Stimulated activated CD8-positive, alpha-beta memory T cell treated with anti-CD3 and anti-CD28 coated beads, Interleukin-15, amount 100 ng/mL, for 4 hours (primary cell): Measurements from ENCODE around the gene SERPINB1.
A peak's percentile ranks its signal among the peaks of the same experiment; 100 is the strongest.
"Not testable (repeated sequence)": the region's sequence is repeated elsewhere in the genome, so short reads cannot be mapped to it uniquely, and the experiment has no call there.

Experiments used
- DNase-seq, 2 donors: peaks; one replicate each; pipeline ENCODE4 v3.0.0-alpha.2; 2020; ENCODE audit warnings: low read depth in 2 of 2

The SERPINB1 gene

DNA sequence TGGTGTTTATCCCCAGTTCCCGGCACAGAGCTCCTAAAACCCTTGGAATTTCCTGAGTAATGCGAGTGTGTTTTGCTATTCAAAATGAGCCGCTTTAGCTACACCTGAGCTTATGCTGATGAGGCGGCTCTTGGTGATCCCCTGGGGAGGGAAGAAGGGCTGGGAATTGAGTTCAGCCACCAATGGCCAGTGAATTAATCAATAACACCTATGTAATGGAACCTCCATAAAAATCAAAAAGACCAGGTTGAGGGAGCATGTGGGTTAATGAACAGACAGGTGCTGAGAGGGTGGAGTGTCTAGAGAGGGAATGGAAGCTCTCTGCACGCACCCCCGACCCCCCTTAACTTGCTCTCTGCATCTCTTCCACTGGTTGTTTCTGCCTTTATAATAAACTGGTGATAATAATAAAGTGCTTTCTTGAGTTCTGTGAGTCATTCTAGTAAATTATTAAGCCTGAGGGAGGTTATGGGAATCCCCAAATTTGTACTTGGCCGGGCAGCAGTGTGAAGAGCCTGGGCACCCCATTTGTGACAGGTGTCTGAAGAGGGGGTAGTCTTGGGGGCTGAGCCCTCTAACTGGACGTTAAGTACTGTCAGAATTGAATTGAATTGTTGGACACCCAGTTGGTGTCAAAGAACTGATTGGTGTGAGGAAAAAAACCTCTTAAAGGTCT is 24.6 kb upstream of the SERPINB1 start:
- DNase-seq, result no peak

DNA sequence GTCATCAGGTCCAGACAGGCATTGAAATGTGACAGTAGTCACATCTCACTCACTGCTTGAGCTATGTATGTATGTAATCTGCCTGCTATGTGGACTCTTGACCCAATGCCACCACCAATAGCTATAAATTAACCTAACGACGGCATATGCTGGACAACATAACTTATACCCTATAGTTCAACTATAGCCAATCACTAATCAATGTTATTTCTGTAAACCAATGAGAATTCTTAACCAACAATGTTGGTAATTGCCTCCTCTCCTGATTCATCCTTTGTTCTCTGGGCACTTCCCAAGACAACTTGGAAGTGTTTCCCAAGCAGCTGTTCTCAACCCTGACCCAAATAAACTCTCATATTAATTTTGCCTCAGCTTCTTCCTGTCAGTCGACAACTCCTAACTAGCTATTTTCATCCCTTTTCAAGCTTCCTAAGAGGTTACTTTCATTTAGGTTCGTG is 24.1 kb upstream of the SERPINB1 start:
- DNase-seq, result no peak

GRCh38 chr6:2865270-2865669 is 23.6 kb upstream of the SERPINB1 start:
- DNase-seq, result no peak

GRCh38 chr6:2863901-2864300 is 22.2 kb upstream of the SERPINB1 start:
- DNase-seq, result no peak

DNA sequence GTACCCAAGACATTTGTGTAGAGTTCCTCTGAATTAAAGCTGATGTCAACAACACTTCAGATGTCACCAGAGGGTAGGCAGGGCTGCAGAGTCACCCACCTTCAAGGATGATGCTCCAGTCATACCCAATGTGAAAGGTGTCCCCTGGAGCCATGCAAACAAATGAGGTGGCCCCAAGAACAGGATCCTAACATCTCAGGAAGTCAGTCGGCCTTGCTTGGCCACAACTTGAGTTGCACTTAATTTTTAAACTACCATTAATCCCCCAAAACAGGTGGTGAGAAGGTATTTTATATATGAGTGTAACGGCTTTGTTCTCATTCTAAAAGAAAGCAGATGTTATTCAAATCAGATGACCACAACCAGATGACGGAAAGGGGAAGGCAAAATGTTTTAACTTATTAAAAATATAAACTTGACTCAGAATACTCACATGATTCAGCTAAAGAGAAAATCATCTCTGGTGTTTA is 21.1 kb upstream of the SERPINB1 start:
- no peak for DNase-seq

DNA sequence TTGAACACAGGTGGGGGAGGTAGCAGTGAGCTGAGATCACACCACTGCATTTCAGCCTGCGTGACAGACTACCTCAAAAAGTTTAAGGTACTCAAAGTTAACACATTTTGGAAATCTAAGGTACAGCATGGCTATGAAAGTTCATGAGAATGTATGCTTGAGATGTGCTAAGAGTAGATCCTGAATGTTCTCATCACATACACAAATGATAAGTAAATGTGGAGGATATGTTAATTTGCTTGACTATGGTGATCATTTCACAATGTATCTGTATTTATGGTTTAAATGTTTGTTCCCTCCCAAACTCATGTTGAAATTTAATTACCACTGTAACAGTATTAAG is 20.1 kb upstream of the SERPINB1 start:
- DNase-seq, result no peak

DNA sequence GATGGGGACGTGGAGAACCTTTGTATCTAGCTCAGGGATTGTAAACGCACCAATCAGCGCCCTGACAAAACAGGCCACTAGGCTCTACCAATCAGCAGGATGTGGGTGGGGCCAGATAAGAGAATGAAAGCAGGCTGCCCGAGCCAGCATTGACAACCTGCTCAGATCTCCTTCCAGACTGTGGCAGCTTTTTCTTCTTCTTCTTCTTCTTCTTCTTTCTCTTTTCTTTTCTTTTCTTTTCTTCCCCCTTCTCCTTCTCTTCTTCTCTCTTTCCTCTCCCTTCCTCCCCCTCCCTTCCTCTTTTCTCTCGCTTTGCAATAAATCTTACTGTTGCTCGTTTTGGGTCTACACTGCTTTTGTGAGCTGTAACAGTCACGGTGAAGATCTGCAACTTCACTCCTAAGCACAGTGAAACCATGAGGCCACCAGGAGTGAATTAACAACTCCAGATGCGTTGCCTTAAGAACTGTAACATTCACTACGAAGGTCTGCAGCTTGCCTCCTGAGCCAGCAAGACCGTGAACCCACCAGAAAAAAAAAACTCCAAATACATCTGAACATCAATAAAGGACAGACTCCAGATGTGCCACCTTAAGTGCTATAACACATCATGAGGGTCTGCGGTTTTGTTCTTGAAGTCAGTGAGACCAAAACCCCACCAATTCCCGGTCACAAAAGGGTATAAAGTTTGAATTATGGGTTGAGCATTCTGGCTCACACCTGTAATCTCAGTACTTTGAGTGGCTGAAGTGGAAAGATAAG is 19.6 kb upstream of the SERPINB1 start:
- DNase-seq, result no peak

DNA sequence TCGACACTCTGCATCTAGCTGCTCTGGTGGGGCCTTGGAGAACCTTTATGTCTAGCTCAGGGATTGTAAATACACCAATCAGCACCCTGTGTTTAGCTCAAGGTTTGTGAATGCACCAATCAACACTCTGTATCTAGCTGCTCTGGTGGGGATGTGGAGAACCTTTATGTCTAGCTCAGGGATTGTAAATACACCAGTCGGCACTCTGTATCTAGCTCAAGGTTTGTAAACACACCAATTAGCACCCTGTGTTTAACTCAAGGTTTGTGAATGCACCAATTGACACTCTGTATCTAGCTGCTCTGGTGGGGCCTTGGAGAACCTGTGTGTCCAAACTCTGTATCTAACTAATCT is 19.0 kb upstream of the SERPINB1 start:
- DNase-seq, result not testable (repeated sequence)

- not testable (repeated sequence) for DNase-seq
These were observed 18.4 kb upstream of the SERPINB1 start for GRCh38 chr6:2859798-2860705.

GRCh38 chr6:2859185-2859700 is 17.6 kb upstream of the SERPINB1 start:
- DNase-seq, result no peak

- peak; percentile 66 for DNase-seq
These were observed 16.1 kb upstream of the SERPINB1 start for GRCh38 chr6:2857580-2858337.

- DNase-seq, result no peak
These were observed 15.5 kb upstream of the SERPINB1 start for GRCh38 chr6:2857185-2857579.

DNA sequence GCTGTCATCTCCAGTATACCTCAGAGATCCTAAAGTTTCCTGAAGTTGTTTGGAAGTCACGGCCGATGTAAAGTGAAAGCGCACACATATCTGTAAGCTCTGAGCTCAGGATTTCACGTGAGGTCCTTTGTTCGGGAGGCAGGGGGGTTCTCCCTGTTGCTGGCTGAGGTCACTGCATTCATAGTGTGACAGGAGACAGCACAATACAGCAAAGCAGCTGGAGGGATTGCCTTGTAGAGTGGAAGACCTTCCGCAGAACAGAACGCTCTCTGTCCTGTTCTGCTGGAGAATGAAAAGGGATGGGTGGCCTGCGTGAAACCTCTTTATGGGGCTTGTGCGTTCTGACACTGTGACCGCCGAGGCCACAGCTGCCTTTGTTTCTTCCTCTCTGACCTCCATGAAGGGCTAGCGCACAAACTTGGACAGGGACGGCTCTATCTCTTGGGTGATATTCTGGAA is 13.4 kb upstream of the SERPINB1 start:
- no peak for DNase-seq

DNA sequence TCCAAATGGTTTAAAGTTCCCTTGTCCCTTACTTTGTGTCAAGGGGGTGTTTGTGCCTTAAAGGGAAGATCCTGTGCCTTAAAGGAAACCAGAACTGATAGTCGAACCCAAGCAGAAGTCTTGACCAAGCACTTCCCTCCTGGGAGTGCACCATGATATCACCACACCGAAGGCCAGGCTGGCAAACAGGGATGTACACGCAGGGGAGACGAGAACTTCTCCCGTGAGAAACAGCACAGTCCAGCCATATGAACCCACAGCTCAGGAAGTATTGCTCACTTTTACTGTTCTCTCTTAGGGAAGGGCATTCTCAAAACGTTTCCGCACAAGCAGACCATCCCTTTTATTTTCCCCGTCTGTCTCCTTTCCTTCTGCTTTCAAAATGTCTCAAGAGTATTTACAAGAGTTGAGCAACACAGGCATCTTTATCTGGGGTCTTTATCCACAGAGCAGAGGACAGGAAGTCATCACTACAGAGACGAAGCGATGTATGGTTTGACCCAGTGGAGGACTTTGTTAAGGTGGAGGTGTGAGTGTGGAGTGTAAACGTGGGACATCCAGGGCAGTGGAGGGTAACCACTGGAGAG is 12.8 kb upstream of the SERPINB1 start:
- no peak for DNase-seq

DNA sequence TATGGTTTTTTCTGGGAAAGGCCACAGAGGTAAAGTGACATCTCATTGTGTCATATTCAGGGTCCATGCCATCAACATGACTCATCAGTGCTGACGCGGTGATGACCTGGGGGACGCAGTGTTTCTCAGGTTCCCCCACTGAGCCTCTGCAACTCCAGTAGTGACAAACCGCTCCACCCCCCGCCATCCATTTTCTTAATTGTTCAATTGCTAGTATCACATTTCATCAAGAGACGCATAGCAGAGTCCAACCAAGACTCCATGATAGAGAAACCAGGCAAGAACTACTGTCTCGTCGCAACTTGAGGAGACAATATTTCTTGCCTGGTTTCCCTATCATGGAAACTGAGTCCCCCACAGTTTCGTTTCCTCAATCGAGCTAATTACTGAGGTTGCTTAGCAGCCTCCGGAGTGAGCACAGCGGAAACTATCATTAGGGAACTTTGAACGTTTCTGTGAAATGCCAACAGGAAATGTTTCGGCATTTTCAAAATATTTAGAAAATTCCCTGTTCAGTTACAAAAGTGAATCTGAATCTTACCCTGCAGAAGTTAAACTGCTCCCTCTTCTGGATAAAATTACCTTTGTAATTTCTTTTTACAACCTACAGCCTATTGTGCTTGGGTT is 12.2 kb upstream of the SERPINB1 start:
- DNase-seq, result peak; percentile 73 to 87

GRCh38 chr6:2853378-2853768 is 11.7 kb upstream of the SERPINB1 start:
- DNase-seq, result not testable (repeated sequence)

DNA sequence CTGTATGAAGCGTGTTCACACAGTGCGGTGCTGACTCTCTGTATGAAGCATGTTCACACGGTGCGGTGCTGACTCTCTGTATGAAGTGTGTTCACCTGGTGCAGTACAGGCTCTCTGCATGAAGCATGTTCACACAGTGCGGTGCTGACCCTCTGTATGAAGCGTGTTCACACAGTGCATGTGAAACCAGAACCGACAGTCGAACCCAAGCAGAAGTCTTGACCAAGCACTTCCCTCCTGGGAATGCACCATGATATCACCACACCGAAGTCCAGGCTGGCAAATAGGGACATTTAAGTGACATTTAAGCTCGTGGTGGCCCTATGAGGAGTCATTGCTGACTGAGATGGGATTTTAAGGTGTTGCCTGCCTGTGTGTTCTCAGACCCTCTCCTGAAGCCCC is 11.3 kb upstream of the SERPINB1 start:
- no peak for DNase-seq

DNA sequence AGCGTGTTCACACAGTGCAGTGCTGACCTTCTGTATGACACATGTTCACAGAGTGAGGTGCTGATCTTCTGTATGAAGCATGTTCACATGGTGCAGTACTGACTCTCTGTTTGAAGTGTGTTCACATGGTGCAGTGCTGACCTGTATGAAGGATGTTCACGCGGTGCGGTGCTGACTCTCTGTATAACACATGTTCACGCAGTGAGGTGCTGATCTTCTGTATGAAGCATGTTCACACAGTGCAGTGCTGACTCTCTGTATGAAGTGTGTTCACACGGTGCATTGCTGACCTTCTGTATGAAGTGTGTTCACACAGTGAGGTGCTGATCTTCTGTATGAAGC is 10.8 kb upstream of the SERPINB1 start:
- DNase-seq, result no peak

DNA sequence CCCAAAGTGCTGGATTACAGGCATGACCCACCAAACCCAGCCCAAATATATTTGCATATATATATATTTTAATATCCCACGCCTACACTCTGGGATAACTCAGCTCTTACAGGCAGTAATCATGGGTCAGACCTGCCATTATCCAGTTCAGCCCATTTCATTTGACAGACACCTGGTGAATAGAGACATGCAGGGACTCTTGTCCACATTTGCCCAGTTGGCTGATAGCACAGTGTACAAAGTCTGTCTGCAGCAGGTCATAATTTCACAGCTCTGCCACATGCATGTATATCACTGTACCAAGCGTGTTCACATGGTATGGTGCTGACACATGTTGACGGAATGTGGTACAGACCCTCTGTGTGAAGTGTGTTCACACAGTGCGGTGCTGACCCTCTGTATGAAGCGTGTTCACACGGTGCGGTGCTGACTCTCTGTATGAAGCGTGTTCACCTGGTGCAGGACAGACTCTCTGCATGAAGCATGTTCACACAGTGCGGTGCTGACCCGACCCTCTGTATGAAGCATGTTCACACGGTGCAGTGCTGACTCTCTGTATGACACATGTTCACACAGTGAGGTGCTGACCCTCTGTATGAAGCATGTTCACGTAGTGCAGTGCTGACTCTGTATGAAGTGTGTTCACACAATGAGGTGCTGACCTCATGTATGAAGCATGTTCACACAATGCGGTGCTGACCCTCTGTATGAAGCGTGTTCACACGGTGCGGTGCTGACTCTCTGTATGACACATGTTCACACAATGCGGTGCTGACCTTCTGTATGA is 10.3 kb upstream of the SERPINB1 start:
- no peak for DNase-seq
